Osteoblast (primary cell): ENCODE results near the gene DDX10. TPM values are rescaled to one million over a fixed set of nuclear protein-coding genes. Genes with fewer than 3 reads are reported as not detected.

Experiments used
- DNase-seq: peaks from one replicate; pipeline ENCODE4 v3.0.0; 2011; ENCODE audit warnings: low spot score, mixed read lengths; ENCODE audit not compliant: insufficient read length; ENCODE audit errors: missing footprints
- H2AFZ ChIP-seq: 2 replicates; pipeline ENCODE4 v1.6.0; 2011; ENCODE audit warnings: mild to moderate bottlenecking, low read length
- H3K27ac ChIP-seq: 2 replicates; pipeline ENCODE4 v1.5.1; 2011; ENCODE audit warnings: mild to moderate bottlenecking, low read depth, low read length, moderate library complexity
- H3K27me3 ChIP-seq: 2 replicates; pipeline ENCODE4 v1.6.0; 2012; ENCODE audit warnings: mild to moderate bottlenecking, control low read depth, inconsistent platforms, low read length, moderate library complexity; ENCODE audit not compliant: insufficient read depth
- H3K36me3 ChIP-seq: 2 replicates; pipeline ENCODE4 v1.5.1; 2011; ENCODE audit warnings: mild to moderate bottlenecking, low read length, control low read depth, moderate library complexity; ENCODE audit not compliant: insufficient read depth
- H3K4me1 ChIP-seq: 2 replicates; pipeline ENCODE4 v1.5.1; 2011; ENCODE audit warnings: mild to moderate bottlenecking, low read length, control low read depth, moderate library complexity; ENCODE audit not compliant: insufficient read depth
- H3K4me2 ChIP-seq: 2 replicates; pipeline ENCODE4 v1.6.0; 2011; ENCODE audit warnings: mild to moderate bottlenecking, low read length; ENCODE audit not compliant: insufficient read depth
- H3K4me3 ChIP-seq: fragments of 200-600 bp; sonication (generic); 3 replicates; pipeline ENCODE4 v1.5.1; 2012; ENCODE audit warnings: mild to moderate bottlenecking, low read length, inconsistent platforms; ENCODE audit not compliant: insufficient read depth
- H3K79me2 ChIP-seq: 2 replicates; pipeline ENCODE4 v1.6.0; 2012; ENCODE audit warnings: mild to moderate bottlenecking, low read length, control low read depth, inconsistent platforms; ENCODE audit not compliant: insufficient read depth
- H3K9me3 ChIP-seq: 2 replicates; pipeline ENCODE4 v1.5.1; 2011; ENCODE audit warnings: low read depth, low read length, control low read depth
- H4K20me1 ChIP-seq: 2 replicates; pipeline ENCODE4 v1.6.0; 2012; ENCODE audit warnings: mild to moderate bottlenecking, low read length, control low read depth; ENCODE audit not compliant: insufficient read depth
- CTCF ChIP-seq: IDR thresholded peaks from 2 replicates; pipeline ENCODE4 v1.5.1; 2011; ENCODE audit warnings: mild to moderate bottlenecking, low read depth, low read length, moderate library complexity; ENCODE audit errors: extremely low read depth
- total RNA-seq: library from RNA; depleted of rRNA; stranded (reverse); fragments of >200 nt; gene quantifications from 2 replicates; pipeline ENCODE4 v1.2.3, GENCODE V29; 2012

The DDX10 gene
- total RNA-seq, 1 donor: 16.6 TPM

GRCh38 chr11:108824545-108824944 lies 159.7 kb downstream of the DDX10 start:
- no peak overlapping the region for H2AFZ ChIP-seq
- no peak for TF ChIP-seq CTCF
- H3K4me2 ChIP-seq: no peak overlapping the region
- H3K27me3 ChIP-seq: no peaks in the 10 kb centered on the region
- no peaks in the 10 kb centered on the region for H3K9me3 ChIP-seq
- peaks cover 2% of the 10 kb centered on the region for H3K79me2 ChIP-seq
- H3K36me3 ChIP-seq: no peaks in the 10 kb centered on the region
- no peak overlapping the region for H3K4me3 ChIP-seq
- H3K27ac ChIP-seq: no peak overlapping the region
- H3K4me1 ChIP-seq: no peaks in the 10 kb centered on the region
- DNase-seq: no peak
- H4K20me1 ChIP-seq: no peaks in the 10 kb centered on the region

- H4K20me1 ChIP-seq: no peaks in the 10 kb centered on the region
- TF ChIP-seq CTCF: no peak
- no peaks in the 10 kb centered on the region for H3K4me1 ChIP-seq
- no peak for DNase-seq
- H3K36me3 ChIP-seq: no peaks in the 10 kb centered on the region
- no peak overlapping the region for H2AFZ ChIP-seq
- peaks cover 2% of the 10 kb centered on the region for H3K79me2 ChIP-seq
- H3K27me3 ChIP-seq: no peaks in the 10 kb centered on the region
- no peak overlapping the region for H3K4me2 ChIP-seq
- no peak overlapping the region for H3K27ac ChIP-seq
- H3K9me3 ChIP-seq: no peaks in the 10 kb centered on the region
- no peak overlapping the region for H3K4me3 ChIP-seq
These were observed 160.5 kb downstream of the DDX10 start for GRCh38 chr11:108825381-108825780.

GRCh38 chr11:108826136-108826535 lies 161.3 kb downstream of the DDX10 start:
- DNase-seq: no peak
- Histone ChIP-seq H3K4me3 (no peak overlapping the region), H3K36me3 (no peaks in the 10 kb centered on the region), H2AFZ (no peak overlapping the region), H3K4me2 (no peak overlapping the region), H3K79me2 (peaks cover 2% of the 10 kb centered on the region), H3K27me3 (no peaks in the 10 kb centered on the region), H4K20me1 (no peaks in the 10 kb centered on the region), H3K9me3 (no peaks in the 10 kb centered on the region), H3K27ac (no peak overlapping the region), H3K4me1 (no peaks in the 10 kb centered on the region)
- TF ChIP-seq CTCF: no peak

- Histone ChIP-seq H3K36me3 (no peaks in the 10 kb centered on the region), H3K9me3 (no peaks in the 10 kb centered on the region), H3K4me3 (no peak overlapping the region), H2AFZ (no peak overlapping the region), H3K4me1 (no peaks in the 10 kb centered on the region), H3K27ac (no peak overlapping the region), H3K27me3 (no peaks in the 10 kb centered on the region), H4K20me1 (no peaks in the 10 kb centered on the region), H3K79me2 (no peaks in the 10 kb centered on the region), H3K4me2 (no peak overlapping the region)
- no peak for DNase-seq
- no peak for TF ChIP-seq CTCF
These were observed 170.8 kb downstream of the DDX10 start for GRCh38 chr11:108835624-108836023.
